ENCODE data around the gene SLC29A3.
A peak's percentile ranks its signal among the peaks of the same experiment; 100 is the strongest.

Gene SLC29A3

DNA sequence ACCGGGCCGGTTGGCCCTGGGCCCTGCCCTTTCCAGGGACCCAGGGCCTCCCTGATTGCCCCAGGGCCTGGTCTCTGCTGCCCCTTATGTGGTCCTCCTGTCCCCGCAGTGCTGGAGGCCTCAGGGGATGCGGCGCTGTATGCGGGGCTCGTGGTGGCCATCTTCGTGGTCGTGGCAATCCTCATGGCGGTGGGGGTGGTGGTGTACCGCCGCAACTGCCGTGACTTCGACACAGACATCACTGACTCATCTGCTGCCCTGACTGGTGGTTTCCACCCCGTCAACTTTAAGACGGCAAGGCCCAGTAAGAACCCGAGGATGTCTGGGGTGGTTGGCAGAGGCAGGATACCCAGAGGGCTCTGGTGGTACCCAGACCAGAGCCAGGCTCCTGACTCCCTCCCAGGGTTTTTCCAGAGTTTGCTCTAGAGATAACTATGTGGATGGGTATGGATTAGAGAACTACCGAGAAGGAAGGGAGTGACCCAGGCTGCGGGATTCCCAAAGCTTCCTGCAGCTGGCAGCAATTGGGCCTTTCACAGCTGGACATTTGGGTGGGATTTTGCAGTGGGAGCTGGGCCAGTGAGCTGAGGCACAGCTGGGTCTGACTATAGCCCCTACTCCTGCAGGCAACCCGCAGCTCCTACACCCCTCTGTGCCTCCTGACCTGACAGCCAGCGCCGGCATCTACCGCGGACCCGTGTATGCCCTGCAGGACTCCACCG lies 28.1 kb upstream of the SLC29A3 start:
- DNase-seq (ENCODE audit: low read depth): peak; percentile 15
- H3K4me3 ChIP-seq (ENCODE audit: low read length): no peak overlapping the region
- no peak for TF ChIP-seq CTCF (conservative IDR thresholded peaks at IDR 0.05; ENCODE audit: low read length)

DNA sequence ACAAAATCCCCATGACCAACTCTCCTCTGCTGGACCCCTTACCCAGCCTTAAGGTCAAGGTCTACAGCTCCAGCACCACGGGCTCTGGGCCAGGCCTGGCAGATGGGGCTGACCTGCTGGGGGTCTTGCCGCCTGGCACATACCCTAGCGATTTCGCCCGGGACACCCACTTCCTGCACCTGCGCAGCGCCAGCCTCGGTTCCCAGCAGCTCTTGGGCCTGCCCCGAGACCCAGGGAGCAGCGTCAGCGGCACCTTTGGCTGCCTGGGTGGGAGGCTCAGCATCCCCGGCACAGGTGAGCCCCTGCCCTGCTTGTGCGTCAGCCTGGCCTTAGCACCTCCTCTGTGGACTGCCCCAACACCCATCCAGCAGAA lies 27.5 kb upstream of the SLC29A3 start:
- no peak for DNase-seq (ENCODE audit: low read depth)
- no peak overlapping the region for H3K4me3 ChIP-seq (ENCODE audit: low read length)
- TF ChIP-seq CTCF (conservative IDR thresholded peaks at IDR 0.05; ENCODE audit: low read length): no peak

DNA sequence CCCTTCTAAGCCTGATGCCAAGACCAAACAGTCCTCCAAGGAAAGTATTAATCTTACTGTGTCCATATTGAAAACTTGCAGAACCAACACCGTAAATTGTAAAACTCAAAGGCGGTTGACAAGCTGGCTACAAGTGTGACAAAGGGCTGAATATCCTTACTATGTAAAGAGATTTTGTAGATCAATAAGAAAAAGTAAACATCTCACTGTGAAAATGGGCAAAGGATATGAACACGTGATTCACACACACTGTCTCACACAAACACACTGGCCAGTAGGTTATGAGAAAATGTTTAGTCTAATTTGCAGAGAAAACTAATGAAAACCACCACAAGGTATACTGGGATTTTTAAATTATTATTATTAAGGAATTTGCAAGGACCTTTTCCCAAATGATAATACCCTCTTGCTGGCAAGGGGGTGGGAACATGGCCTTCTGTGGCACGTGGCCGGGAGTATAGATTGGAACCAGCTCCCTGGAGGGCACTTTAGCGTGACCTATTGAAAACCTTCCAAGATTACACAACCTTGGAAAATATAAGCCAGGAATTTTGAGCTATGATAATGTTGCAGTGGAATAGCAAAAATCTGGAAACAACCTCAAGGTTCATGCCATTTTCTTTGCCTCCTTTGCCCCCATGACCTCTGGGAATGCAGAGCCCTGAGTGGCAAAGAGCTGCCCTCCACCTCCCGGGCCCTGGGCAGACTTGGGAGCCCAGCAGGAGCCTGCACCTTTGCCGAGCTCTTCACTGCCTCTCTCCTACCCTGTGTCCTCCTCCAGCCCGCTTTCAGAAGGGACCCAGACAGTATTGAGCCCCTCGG lies 26.2 kb upstream of the SLC29A3 start:
- no peak for TF ChIP-seq CTCF (conservative IDR thresholded peaks at IDR 0.05; ENCODE audit: low read length)
- peak; percentile 21 for DNase-seq (ENCODE audit: low read depth)
- H3K4me3 ChIP-seq (ENCODE audit: low read length): no peak overlapping the region

DNA sequence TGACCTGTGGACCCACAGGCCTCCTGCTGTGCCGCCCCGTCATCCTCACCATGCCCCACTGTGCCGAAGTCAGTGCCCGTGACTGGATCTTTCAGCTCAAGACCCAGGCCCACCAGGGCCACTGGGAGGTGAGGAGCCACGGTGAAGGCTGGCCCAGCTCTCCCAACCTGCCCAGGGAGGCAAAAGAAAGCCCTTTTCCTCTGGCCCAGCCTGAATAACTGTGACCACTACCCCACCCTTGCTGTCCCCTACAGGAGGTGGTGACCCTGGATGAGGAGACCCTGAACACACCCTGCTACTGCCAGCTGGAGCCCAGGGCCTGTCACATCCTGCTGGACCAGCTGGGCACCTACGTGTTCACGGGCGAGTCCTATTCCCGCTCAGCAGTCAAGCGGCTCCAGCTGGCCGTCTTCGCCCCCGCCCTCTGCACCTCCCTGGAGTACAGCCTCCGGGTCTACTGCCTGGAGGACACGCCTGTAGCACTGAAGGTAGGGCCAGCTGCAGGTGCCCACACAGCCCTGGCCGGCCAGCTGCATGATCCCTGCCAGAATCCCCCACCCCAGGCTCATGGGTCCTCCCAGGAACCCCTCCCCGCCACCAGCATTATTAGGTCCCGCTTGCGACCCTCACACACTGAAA lies 25.5 kb upstream of the SLC29A3 start:
- no peak for DNase-seq (ENCODE audit: low read depth)
- no peak overlapping the region for H3K4me3 ChIP-seq (ENCODE audit: low read length)
- no peak for TF ChIP-seq CTCF (conservative IDR thresholded peaks at IDR 0.05; ENCODE audit: low read length)

DNA sequence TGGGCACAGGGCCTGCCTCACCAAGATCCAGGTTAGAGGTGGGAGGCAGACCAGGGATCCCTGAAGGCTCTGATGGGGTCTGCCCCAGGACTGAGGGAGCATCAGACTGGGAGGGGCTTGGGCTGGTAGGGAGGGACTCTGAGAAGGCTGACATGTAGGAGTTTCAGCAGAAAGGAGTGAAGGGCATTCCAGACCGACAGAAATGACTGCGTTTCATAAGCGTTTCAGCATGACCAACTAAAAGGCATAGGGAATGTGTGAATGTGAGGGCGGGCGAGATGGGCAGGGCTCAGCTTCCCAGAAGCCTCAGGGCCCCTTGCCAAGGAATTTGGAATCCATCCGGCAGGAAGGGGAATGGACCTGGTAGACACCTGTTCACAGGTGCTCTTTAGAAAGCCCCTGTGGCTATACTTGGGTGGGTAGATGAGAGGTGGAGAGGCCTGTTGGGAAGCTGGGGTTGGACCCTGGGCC lies 24.9 kb upstream of the SLC29A3 start:
- H3K4me3 ChIP-seq (ENCODE audit: low read length): no peak overlapping the region
- TF ChIP-seq CTCF (conservative IDR thresholded peaks at IDR 0.05; ENCODE audit: low read length): no peak
- no peak for DNase-seq (ENCODE audit: low read depth)

DNA sequence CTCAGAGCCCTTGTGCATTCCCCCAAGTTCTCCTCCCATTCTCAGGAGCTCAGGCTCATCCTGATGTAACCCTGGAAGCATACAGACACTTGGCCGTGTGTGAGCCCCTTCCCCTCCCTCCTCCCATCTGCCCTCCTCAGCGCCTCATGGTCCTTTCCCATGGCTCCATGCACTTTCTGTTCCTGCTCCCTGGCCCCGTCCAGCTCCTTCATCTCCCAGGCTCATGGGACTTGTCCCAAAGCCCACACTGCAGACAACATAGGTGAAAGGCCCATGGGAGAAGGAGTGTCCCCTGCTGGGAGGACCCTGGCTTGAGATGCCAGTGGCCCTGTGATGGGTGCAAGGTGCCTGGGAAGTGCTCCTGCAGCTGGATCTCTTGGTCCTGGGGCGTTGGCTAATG lies 24.2 kb upstream of the SLC29A3 start:
- DNase-seq (ENCODE audit: low read depth): no peak
- no peak for TF ChIP-seq CTCF (conservative IDR thresholded peaks at IDR 0.05; ENCODE audit: low read length)
- H3K4me3 ChIP-seq (ENCODE audit: low read length): no peak overlapping the region
